Measurements from ENCODE around the gene PNPLA7.

DNA sequence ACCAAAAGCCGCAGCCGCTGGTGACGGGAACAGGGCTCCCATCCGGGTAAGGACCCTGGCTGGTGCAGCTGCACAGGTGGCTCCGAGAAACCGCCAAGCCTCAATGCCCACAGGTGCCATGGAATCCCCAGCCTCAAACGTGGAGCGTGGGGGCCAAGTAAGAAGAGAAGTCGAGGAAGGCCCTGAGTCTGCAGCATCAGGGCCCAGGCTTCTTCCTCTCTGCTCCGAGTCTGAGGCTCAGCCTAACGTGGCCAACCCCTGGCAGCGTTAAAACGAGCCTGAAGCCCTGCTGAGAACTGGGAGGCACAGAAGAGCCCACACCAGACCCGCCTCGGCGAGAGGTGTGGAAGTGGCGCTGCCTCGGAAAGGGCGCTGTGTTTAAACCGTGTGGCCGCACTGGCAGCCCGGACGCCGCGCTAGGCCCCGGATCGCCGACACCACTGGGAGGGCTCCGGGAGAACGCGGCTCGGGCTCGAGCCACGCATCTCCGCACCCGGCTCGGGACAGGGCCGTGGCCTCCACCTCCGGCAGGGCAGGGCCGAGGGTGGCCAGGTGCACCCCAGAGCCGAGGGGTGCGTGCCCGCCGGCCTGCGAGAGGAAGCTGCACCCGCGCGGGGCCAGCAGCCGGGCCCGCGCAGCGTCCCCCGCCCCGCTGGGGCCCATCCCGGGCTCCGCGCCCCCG, 39.4 kb upstream of the PNPLA7 start:
- no peak for TF ChIP-seq EZH2 (IDR thresholded peaks at IDR 0.05; ENCODE audit: borderline replicate concordance, low read depth, low read length, severe bottlenecking)
- TF ChIP-seq, protein P1, sequence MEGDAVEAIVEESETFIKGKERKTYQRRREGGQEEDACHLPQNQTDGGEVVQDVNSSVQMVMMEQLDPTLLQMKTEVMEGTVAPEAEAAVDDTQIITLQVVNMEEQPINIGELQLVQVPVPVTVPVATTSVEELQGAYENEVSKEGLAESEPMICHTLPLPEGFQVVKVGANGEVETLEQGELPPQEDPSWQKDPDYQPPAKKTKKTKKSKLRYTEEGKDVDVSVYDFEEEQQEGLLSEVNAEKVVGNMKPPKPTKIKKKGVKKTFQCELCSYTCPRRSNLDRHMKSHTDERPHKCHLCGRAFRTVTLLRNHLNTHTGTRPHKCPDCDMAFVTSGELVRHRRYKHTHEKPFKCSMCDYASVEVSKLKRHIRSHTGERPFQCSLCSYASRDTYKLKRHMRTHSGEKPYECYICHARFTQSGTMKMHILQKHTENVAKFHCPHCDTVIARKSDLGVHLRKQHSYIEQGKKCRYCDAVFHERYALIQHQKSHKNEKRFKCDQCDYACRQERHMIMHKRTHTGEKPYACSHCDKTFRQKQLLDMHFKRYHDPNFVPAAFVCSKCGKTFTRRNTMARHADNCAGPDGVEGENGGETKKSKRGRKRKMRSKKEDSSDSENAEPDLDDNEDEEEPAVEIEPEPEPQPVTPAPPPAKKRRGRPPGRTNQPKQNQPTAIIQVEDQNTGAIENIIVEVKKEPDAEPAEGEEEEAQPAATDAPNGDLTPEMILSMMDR (IDR thresholded peaks at IDR 0.05; ENCODE audit: borderline replicate concordance, extremely low read depth, low read length, poor library complexity, severe bottlenecking): no peak
